WERI-Rb-1 (cell line): ENCODE measurements around the gene FLT4.

Source experiments
- DNase-seq: peaks from one replicate; pipeline ENCODE4 v3.0.0-alpha.2; 2020
- H3K27ac ChIP-seq: fragments of 250-450 bp; sonication (Bioruptor Pico); 2 replicates; pipeline ENCODE4 v1.5.1; 2020; ENCODE audit warnings: mild to moderate bottlenecking, moderate library complexity
- H3K27me3 ChIP-seq: fragments of 250-450 bp; sonication (Bioruptor Pico); 2 replicates; pipeline ENCODE4 v1.5.1; 2021; ENCODE audit warnings: mild to moderate bottlenecking, low read depth, moderate library complexity; ENCODE audit not compliant: insufficient read depth, severe bottlenecking
- H3K36me3 ChIP-seq: fragments of 250-450 bp; sonication (Bioruptor Pico); 2 replicates; pipeline ENCODE4 v1.5.1; 2020; ENCODE audit warnings: mild to moderate bottlenecking, moderate library complexity
- H3K4me3 ChIP-seq: 2 replicates; pipeline ENCODE4 v1.5.1; 2011; ENCODE audit warnings: low read depth, mild to moderate bottlenecking, control low read depth, low read length
- H3K9me3 ChIP-seq: fragments of 250-450 bp; sonication (Bioruptor Pico); 2 replicates; pipeline ENCODE4 v1.5.1; 2021; ENCODE audit warnings: mild to moderate bottlenecking, moderate library complexity; ENCODE audit not compliant: severe bottlenecking
- TF ChIP-seq, protein P1 (sequence below): IDR thresholded peaks from 2 replicates; pipeline ENCODE4 v1.5.1; 2011; ENCODE audit warnings: low read depth, mild to moderate bottlenecking, control low read depth, inconsistent platforms, low read length

Gene FLT4

DNA sequence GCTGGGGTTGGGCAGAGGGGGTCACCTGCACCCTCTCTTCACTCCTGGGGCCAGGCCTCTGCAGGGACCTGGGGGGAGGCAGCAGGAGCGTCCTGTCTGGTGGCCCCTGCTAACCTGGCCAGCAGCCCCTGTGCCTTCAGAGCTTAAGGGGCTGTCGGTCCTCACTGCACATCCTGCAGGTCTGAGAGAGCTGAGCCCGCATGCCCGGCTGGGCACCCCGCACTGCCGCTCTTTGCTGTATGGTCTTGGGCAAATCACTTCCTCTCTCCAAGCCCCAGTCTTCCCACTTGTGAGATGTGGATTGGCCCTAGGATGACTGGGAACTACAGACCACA is 7.9 kb downstream of the FLT4 start:
- no peaks in the 10 kb centered on the region for H3K9me3 ChIP-seq
- TF ChIP-seq, protein P1, sequence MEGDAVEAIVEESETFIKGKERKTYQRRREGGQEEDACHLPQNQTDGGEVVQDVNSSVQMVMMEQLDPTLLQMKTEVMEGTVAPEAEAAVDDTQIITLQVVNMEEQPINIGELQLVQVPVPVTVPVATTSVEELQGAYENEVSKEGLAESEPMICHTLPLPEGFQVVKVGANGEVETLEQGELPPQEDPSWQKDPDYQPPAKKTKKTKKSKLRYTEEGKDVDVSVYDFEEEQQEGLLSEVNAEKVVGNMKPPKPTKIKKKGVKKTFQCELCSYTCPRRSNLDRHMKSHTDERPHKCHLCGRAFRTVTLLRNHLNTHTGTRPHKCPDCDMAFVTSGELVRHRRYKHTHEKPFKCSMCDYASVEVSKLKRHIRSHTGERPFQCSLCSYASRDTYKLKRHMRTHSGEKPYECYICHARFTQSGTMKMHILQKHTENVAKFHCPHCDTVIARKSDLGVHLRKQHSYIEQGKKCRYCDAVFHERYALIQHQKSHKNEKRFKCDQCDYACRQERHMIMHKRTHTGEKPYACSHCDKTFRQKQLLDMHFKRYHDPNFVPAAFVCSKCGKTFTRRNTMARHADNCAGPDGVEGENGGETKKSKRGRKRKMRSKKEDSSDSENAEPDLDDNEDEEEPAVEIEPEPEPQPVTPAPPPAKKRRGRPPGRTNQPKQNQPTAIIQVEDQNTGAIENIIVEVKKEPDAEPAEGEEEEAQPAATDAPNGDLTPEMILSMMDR, result no peak
- DNase-seq, result no peak
- no peaks in the 10 kb centered on the region for H3K36me3 ChIP-seq
- no peaks in the 10 kb centered on the region for H3K27me3 ChIP-seq
- no peak overlapping the region for H3K27ac ChIP-seq
- H3K4me3 ChIP-seq, result no peak overlapping the region

DNA sequence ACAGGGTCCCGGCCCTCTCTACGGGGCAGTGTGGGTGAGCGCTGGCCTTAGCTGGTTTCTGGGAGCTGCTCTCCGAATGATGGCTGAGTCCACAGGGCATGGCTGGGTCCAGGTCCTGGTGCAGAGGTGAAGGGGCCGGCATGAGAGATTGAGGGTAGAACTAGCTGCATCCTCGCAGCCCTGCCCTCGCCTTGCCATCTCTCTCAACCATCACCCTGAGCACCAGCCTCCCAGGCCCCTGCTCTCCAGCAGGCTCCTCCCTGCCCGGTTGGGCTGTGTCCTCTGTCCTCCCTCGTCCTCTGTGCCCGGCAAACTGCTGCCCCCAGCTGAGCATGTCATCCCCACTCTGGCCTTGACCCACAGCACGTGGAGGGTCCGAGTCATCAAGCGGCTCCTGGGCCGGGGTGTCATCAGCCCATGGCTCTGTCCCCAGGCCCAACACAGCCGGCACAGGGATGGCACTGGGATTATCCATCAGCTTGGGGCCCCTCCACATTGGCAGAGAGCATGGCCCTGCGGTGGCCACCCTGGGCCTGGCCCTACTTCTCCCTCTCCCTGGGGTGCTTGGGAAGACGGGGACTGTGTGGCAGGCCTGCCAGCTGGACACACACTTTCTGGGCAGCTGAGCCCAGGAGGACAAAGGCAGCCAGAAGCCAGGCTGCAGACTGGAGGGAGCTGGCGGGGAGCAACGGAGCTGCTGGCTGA is 8.4 kb downstream of the FLT4 start:
- no peak for DNase-seq
- Histone ChIP-seq H3K27me3 (no peaks in the 10 kb centered on the region), H3K36me3 (no peaks in the 10 kb centered on the region), H3K4me3 (no peak overlapping the region), H3K27ac (no peak overlapping the region), H3K9me3 (no peaks in the 10 kb centered on the region)
- TF ChIP-seq, protein P1, result no peak

DNA sequence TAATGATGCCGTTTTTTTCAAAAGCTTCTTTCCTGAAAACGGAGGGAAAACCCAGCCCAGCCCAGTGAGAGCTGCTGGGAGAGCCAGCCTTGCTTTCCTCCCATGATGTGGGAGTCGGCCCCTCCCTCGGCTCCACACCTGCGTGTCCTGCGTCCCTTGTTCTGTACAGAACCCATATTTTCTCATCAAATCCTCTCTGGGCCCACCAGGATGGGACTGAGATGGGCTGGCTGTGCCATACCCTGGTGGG is 8.9 kb downstream of the FLT4 start:
- H3K27me3 ChIP-seq, result no peaks in the 10 kb centered on the region
- no peak overlapping the region for H3K27ac ChIP-seq
- DNase-seq, result no peak
- no peaks in the 10 kb centered on the region for H3K9me3 ChIP-seq
- TF ChIP-seq, protein P1, result no peak
- H3K4me3 ChIP-seq, result no peak overlapping the region
- no peaks in the 10 kb centered on the region for H3K36me3 ChIP-seq

DNA sequence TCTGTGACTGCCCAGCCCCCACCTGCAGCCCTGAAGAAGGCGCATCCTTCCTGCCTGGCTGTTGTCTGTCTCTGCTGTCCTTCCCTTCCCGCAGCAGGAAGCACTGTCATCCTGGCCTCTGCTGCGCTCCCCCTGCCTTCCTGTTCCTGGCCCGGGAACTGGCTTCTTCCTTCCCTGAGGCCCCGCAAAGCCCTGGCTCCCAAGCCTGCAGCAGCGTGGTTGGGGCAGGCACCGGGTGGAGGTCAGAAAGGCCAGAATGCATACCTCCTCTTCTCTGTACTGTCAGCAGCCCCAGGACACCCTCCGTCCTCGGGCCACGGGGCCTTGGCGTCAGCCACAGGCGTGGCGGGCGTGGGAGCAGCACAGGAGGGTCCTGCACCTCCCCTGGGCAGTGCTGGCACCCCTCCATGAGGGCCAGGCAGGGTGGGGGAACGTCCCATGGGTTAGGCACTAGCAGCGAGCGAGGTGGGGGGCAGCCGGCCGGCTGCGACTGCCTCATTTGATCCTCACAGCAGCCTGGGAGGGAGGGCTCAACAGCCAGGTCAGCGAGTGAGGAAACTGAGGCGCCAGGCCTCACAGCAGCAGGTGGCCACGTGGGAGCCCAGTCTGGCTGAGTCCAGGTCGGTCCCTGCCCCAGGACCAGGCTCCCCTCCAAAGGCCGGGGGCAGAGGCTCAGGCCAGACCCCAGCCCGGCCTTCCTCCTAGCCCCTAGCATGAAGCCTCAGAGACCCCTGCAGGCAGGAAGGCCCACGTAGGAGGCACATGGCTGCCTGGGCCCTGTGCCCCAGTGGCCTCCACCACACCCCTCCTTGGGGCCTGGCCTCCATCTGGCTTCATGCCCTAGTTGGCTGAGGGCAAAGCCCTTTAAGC is 9.4 kb downstream of the FLT4 start:
- no peak overlapping the region for H3K27ac ChIP-seq
- no peaks in the 10 kb centered on the region for H3K9me3 ChIP-seq
- peak; percentile 30 for DNase-seq
- H3K4me3 ChIP-seq, result no peak overlapping the region
- H3K27me3 ChIP-seq, result no peaks in the 10 kb centered on the region
- no peaks in the 10 kb centered on the region for H3K36me3 ChIP-seq
- TF ChIP-seq, protein P1, result no peak

DNA sequence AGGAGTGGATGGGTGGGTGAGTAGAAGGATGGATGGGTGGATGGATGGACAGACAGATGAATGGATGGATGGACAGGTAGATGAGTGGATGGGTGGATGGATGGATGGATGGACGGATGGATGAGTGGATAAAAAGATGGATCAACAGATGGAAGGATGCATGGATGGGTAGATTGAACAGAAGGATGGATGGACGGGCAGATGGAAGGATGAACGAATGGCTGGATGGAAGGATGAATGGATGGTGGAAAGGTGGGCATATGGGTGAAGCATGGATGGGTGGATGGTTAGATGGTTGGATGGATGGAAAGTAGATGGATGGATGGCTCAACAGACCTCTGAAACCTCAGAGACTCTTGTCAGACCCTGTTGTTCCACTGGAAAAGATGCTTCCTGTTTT is 10.1 kb downstream of the FLT4 start:
- H3K4me3 ChIP-seq, result no peak overlapping the region
- no peak for DNase-seq
- no peak overlapping the region for H3K27ac ChIP-seq
- H3K9me3 ChIP-seq, result no peaks in the 10 kb centered on the region
- TF ChIP-seq, protein P1, result no peak
- H3K36me3 ChIP-seq, result no peaks in the 10 kb centered on the region
- H3K27me3 ChIP-seq, result no peaks in the 10 kb centered on the region
